ENCODE data around the gene TRIM73.
"Not testable (repeated sequence)": the region's sequence is repeated elsewhere in the genome, so short reads cannot be mapped to it uniquely, and the experiment has no call there.

DNA sequence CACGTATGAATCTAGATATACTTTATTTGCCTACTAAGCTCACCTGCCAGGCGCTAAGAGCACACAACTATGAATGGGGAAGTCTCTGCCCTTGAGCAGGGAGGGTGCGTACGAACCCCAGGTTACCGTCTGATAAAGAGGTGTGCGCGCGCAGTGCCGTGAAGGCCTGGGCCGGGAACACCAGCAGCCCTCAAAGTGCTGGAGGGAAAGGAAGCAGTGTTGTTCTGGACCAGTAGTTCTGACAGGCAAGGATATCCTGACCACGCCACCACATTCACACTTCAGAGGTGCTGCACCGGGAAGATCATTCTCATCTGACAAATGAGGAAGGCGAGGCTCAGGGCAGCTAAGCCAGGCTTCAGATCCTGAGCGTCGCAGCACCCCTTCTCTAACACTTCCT, 28.1 kb downstream of the TRIM73 start:
- not testable (repeated sequence) for TF ChIP-seq CTCF, POLR2A, POLR2AphosphoS5 (IDR thresholded peaks at IDR 0.05)
